ENCODE measurements around the gene TMSB15C.

DNA sequence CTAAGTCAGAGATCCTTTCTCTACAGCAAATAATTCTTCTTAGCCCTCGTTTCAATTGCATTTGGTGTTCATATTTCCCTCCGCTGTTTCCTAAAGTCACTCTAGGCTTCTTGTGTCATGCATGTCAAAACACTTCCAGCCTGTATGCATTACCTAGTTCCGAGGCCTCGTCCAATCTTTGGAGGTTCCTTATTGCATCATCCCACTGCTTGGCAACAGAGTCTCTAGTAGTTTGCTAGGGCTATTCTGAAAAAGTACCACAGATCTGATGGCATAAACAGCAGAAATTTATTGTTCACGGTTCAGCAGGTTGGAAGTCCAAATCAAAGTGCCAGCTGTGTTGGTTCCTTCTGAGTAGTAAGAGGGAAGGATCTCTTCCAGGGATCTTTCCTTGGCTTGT is 30.4 kb downstream of the TMSB15C start:
- TF ChIP-seq POLR2AphosphoS5 (IDR thresholded peaks at IDR 0.05; ENCODE audit: low read depth, low read length) (no peak), SIN3A (IDR thresholded peaks at IDR 0.05; ENCODE audit: borderline replicate concordance, insufficient read depth, low read length) (no peak)
